HG02840 (cell line): ENCODE data around the gene TMA7B.

Experiments used
- ATAC-seq: cut with Tn5 transposase; IDR thresholded peaks from one replicate; pipeline ENCODE4 v1.9.1; 2021; ENCODE audit warnings: mild to moderate bottlenecking, moderate library complexity, moderate number of reproducible peaks; ENCODE audit not compliant: unreplicated experiment, low FRiP score

The TMA7B gene

GRCh38 chr22:39997939-39998726, 37.9 kb downstream of the TMA7B start:
- no peak for ATAC-seq

GRCh38 chr22:39999144-39999757, 39.1 kb downstream of the TMA7B start:
- no peak for ATAC-seq

GRCh38 chr22:40000171-40000570, 40.0 kb downstream of the TMA7B start:
- ATAC-seq = no peak

GRCh38 chr22:40001106-40001505, 40.9 kb downstream of the TMA7B start:
- ATAC-seq = no peak

GRCh38 chr22:40001800-40002577, 41.8 kb downstream of the TMA7B start:
- ATAC-seq = no peak

- no peak for ATAC-seq
These were observed 42.9 kb downstream of the TMA7B start for GRCh38 chr22:40002935-40003715.

GRCh38 chr22:40004836-40005235, 44.6 kb downstream of the TMA7B start:
- no peak for ATAC-seq

- no peak for ATAC-seq
These were observed 46.4 kb downstream of the TMA7B start for GRCh38 chr22:40006641-40007040.

- ATAC-seq = no peak
These were observed 47.9 kb downstream of the TMA7B start for GRCh38 chr22:40007853-40008710.

GRCh38 chr22:40008726-40009291, 48.6 kb downstream of the TMA7B start:
- ATAC-seq = no peak

GRCh38 chr22:40009292-40009774, 49.1 kb downstream of the TMA7B start:
- no peak for ATAC-seq

- no peak for ATAC-seq
These were observed 49.9 kb downstream of the TMA7B start for GRCh38 chr22:40009951-40010671.

GRCh38 chr22:40010746-40011145, 50.5 kb downstream of the TMA7B start:
- ATAC-seq = no peak
